Type B pancreatic cell (in vitro differentiated cells): ENCODE results near the gene PAM16. TPM values are rescaled to one million over a fixed set of nuclear protein-coding genes. Genes with fewer than 3 reads are reported as not detected.

Experiments
- DNase-seq: peaks from one replicate; pipeline ENCODE4 v3.0.0; 2021; ENCODE audit warnings: mixed read lengths; ENCODE audit not compliant: unreplicated experiment; ENCODE audit errors: extremely low spot score
- H3K27ac Mint-ChIP-seq: 2 replicates; pipeline ENCODE4 v1.8.0; 2021; ENCODE audit warnings: mild to moderate bottlenecking, mixed read lengths
- H3K27me3 Mint-ChIP-seq: 2 replicates; pipeline ENCODE4 v1.8.0; 2021; ENCODE audit warnings: mixed read lengths
- H3K36me3 Mint-ChIP-seq: 2 replicates; pipeline ENCODE4 v1.8.0; 2021; ENCODE audit warnings: mixed read lengths
- H3K4me1 Mint-ChIP-seq: one replicate; pipeline ENCODE4 v1.8.0; 2021; ENCODE audit warnings: mixed read lengths; ENCODE audit not compliant: unreplicated experiment
- H3K4me3 Mint-ChIP-seq: 2 replicates; pipeline ENCODE4 v1.8.0; 2021; ENCODE audit warnings: mild to moderate bottlenecking, mixed read lengths
- H3K9me3 Mint-ChIP-seq: 2 replicates; pipeline ENCODE4 v1.8.0; 2021; ENCODE audit warnings: mixed read lengths
- total RNA-seq: library from RNA; stranded (reverse); gene quantifications from 2 replicates; pipeline ENCODE4 v1.2.1, GENCODE V29; 2021; ENCODE audit warnings: low replicate concordance
- TF ChIP-seq, protein P1 (sequence below): fragments of 200-600 bp; sonication (generic); conservative IDR thresholded peaks from 2 replicates; pipeline ENCODE4 v1.5.0; 2021; ENCODE audit warnings: antibody characterized with exemption, mild to moderate bottlenecking

PAM16 gene
- total RNA-seq, 1 donor from 2014 or later, result 39.3 TPM

DNA sequence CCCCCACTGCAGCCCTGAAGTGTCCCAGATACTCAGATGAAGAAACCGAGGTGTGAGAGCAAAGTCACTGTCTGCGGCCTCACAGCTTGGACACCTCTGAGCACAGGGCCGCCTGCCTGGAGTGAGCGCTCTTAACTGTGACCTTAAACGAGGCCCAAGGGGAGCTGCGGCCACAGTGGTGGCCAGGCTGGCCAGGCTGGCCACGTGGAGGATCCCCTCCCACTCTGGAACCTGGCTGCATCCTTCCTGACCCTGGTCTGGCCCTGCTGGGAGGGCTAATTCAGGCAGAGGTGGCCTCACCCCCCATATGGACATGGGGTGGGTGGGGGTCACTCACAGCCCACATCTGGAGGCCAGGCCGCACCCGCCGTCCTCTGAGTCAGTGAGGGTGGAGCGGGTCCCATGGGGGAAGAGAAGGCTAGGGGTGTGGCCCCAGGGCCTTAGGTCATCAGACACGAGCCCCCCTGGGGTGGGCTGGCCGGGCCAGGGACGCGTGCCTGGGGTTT is 27.1 kb upstream of the PAM16 start:
- peak overlapping the region; percentile 85 for H3K27ac Mint-ChIP-seq
- no peaks in the 10 kb centered on the region for H3K27me3 Mint-ChIP-seq
- TF ChIP-seq, protein P1, sequence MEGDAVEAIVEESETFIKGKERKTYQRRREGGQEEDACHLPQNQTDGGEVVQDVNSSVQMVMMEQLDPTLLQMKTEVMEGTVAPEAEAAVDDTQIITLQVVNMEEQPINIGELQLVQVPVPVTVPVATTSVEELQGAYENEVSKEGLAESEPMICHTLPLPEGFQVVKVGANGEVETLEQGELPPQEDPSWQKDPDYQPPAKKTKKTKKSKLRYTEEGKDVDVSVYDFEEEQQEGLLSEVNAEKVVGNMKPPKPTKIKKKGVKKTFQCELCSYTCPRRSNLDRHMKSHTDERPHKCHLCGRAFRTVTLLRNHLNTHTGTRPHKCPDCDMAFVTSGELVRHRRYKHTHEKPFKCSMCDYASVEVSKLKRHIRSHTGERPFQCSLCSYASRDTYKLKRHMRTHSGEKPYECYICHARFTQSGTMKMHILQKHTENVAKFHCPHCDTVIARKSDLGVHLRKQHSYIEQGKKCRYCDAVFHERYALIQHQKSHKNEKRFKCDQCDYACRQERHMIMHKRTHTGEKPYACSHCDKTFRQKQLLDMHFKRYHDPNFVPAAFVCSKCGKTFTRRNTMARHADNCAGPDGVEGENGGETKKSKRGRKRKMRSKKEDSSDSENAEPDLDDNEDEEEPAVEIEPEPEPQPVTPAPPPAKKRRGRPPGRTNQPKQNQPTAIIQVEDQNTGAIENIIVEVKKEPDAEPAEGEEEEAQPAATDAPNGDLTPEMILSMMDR, result no peak
- no peak for DNase-seq
- H3K4me3 Mint-ChIP-seq, result peak overlapping the region; percentile 54
- H3K9me3 Mint-ChIP-seq, result no peaks in the 10 kb centered on the region
- H3K36me3 Mint-ChIP-seq, result no peaks in the 10 kb centered on the region
- H3K4me1 Mint-ChIP-seq, result peaks cover 26% of the 10 kb centered on the region

DNA sequence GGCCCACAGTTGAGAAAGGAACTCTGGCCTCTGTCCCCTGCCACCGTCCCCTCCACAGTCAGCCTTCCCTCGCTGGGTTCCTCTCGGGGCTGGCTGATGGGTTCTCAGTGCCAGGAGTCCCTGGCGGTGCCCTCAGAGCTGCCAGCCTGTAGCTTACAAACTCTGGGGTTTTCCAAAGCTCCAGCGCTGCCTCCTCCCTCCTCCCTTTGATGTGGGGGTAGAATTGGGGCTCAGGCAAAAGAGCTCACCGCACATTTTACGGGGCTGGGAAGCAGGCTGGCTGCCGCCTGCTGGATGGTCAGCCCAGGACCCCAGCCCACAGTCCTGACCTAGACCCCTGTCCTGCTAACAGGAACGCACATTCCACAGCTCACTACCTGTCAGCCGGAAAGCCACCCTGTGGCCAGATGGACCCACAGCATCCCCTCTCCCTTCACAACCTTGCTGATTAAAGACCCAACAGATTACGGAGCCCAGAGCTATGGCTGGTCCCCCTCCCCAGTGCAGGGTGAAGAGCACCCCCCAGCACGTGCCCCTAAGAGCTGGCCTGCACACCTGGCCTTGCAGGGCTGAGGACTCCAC is 26.5 kb upstream of the PAM16 start:
- H3K27ac Mint-ChIP-seq, result peak overlapping the region; percentile 85
- peaks cover 24% of the 10 kb centered on the region for H3K4me1 Mint-ChIP-seq
- H3K27me3 Mint-ChIP-seq, result no peaks in the 10 kb centered on the region
- no peaks in the 10 kb centered on the region for H3K9me3 Mint-ChIP-seq
- TF ChIP-seq, protein P1, result peak; percentile 43
- H3K36me3 Mint-ChIP-seq, result no peaks in the 10 kb centered on the region
- DNase-seq, result no peak
- H3K4me3 Mint-ChIP-seq, result peak overlapping the region; percentile 54

GRCh38 chr16:4376893-4377572 is 25.9 kb upstream of the PAM16 start:
- H3K4me1 Mint-ChIP-seq, result peaks cover 24% of the 10 kb centered on the region
- peak overlapping the region; percentile 66 for H3K4me3 Mint-ChIP-seq
- no peaks in the 10 kb centered on the region for H3K27me3 Mint-ChIP-seq
- peak overlapping the region; percentile 85 for H3K27ac Mint-ChIP-seq
- no peaks in the 10 kb centered on the region for H3K9me3 Mint-ChIP-seq
- no peaks in the 10 kb centered on the region for H3K36me3 Mint-ChIP-seq
- TF ChIP-seq, protein P1, result no peak
- no peak for DNase-seq

- Mint-ChIP-seq H3K27me3 (no peaks in the 10 kb centered on the region), H3K36me3 (no peaks in the 10 kb centered on the region), H3K4me3 (peak overlapping the region; percentile 66), H3K9me3 (no peaks in the 10 kb centered on the region), H3K4me1 (peaks cover 24% of the 10 kb centered on the region), H3K27ac (no peak overlapping the region)
- no peak for DNase-seq
- TF ChIP-seq, protein P1, result no peak
These were observed 25.2 kb upstream of the PAM16 start for GRCh38 chr16:4376126-4376892.

- no peaks in the 10 kb centered on the region for H3K36me3 Mint-ChIP-seq
- peak overlapping the region; percentile 88 for H3K27ac Mint-ChIP-seq
- DNase-seq, result no peak
- peak overlapping the region; percentile 59 for H3K4me3 Mint-ChIP-seq
- H3K27me3 Mint-ChIP-seq, result no peaks in the 10 kb centered on the region
- peaks cover 24% of the 10 kb centered on the region for H3K4me1 Mint-ChIP-seq
- no peaks in the 10 kb centered on the region for H3K9me3 Mint-ChIP-seq
- TF ChIP-seq, protein P1, result no peak
These were observed 24.6 kb upstream of the PAM16 start for GRCh38 chr16:4375717-4376116.
